Gastrocnemius medialis (tissue), 4 donors: Measurements from ENCODE around the gene CNGA1.

Experiments
- POLR2A ChIP-seq, 2 donors: fragments of 450-650 bp; IDR thresholded peaks; one replicate each; pipeline ENCODE4 v1.6.1; 2017; ENCODE audit warnings: antibody characterized with exemption in 2 of 2, mild to moderate bottlenecking in 2 of 2, moderate library complexity in 2 of 2
- TF ChIP-seq, protein P1 (sequence below), 5 experiments: fragments of 450-650 bp in 3 of 5; fragments of 200-600 bp in 2 of 5; sonication (generic) in 2 of 5; IDR thresholded peaks in 4 of 5; conservative IDR thresholded peaks in 1 of 5; 1 replicate in 4 of 5; 2 replicates in 1 of 5; pipeline ENCODE4 v1.5.1; 2016 to 2019; ENCODE audit warnings: antibody characterized with exemption in 5 of 5, mild to moderate bottlenecking in 3 of 5, moderate library complexity in 3 of 5

DNA sequence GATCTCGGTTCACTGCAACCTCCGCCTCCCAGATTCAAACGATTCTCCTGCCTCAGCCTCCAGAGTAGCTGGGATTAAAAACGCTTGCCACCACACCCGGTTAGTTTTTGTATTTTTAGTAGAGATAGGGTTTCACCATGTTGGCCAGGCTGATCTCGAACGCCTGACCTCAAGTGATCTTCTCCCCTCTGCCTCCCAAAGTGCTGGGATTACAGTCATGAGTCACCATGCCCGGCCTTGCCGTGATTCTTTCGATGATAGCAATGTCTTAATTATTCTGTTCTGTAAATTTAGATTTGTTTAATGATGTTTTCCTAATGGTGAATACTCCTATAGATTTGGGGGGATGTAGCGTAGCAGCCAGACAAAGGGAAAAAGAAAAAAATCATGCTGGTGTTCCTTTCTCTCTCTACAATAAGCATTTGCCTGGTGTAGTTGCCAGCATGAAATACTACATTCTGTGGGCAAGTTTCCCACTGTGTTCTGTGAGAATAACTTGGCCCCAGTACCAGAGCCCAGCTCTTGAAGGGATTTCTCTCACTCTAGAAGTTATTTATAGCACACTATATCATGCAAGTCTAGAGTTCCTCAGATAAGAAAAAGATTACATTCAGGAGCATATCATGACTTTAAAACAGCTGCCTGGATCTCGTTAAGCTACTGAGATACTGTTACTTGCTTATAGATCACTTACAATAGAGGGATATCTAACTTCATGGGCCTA lies 15.5 kb upstream of the CNGA1 start:
- TF ChIP-seq POLR2A (IDR thresholded peaks at IDR 0.05), result no peak
- TF ChIP-seq, protein P1, sequence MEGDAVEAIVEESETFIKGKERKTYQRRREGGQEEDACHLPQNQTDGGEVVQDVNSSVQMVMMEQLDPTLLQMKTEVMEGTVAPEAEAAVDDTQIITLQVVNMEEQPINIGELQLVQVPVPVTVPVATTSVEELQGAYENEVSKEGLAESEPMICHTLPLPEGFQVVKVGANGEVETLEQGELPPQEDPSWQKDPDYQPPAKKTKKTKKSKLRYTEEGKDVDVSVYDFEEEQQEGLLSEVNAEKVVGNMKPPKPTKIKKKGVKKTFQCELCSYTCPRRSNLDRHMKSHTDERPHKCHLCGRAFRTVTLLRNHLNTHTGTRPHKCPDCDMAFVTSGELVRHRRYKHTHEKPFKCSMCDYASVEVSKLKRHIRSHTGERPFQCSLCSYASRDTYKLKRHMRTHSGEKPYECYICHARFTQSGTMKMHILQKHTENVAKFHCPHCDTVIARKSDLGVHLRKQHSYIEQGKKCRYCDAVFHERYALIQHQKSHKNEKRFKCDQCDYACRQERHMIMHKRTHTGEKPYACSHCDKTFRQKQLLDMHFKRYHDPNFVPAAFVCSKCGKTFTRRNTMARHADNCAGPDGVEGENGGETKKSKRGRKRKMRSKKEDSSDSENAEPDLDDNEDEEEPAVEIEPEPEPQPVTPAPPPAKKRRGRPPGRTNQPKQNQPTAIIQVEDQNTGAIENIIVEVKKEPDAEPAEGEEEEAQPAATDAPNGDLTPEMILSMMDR (IDR thresholded peaks at IDR 0.05 in 4 of 5, conservative IDR thresholded peaks at IDR 0.05 in 1 of 5), result no peak
